Upper lobe of left lung (tissue), 6 donors: ENCODE data around the gene FCMR. TPM values are rescaled to one million over a fixed set of nuclear protein-coding genes. Genes with fewer than 3 reads are reported as not detected.

Source experiments
- ATAC-seq, 2 donors: fragments of 200-7000 bp; cut with Tn5 transposase; one replicate each; pipeline ENCODE4 v1.9.1; 2022; ENCODE audit warnings: mild to moderate bottlenecking in 2 of 2, moderate library complexity in 2 of 2; ENCODE audit not compliant: low FRiP score in 2 of 2
- DNase-seq, 2 donors: peaks; one replicate each; pipeline ENCODE4 v3.0.0-alpha.2; 2019 to 2020
- H3K27ac ChIP-seq, 4 donors: fragments of 200-600 bp; sonication (generic); one replicate each; pipeline ENCODE4 v1.5.1; 2016 to 2019
- H3K27me3 ChIP-seq, 4 donors: fragments of 200-600 bp; sonication (generic); one replicate each; pipeline ENCODE4 v1.5.1; 2017 to 2019
- H3K36me3 ChIP-seq, 4 donors: fragments of 200-600 bp; sonication (generic); one replicate each; pipeline ENCODE4 v1.5.1; 2016 to 2019
- H3K4me1 ChIP-seq, 4 donors: fragments of 200-600 bp; sonication (generic); one replicate each; pipeline ENCODE4 v1.5.1; 2018 to 2019
- H3K4me3 ChIP-seq, 4 donors: fragments of 200-600 bp; sonication (generic); one replicate each; pipeline ENCODE4 v1.5.1; 2017 to 2019; ENCODE audit warnings: mild to moderate bottlenecking in 2 of 4, moderate library complexity in 1 of 4
- H3K9me3 ChIP-seq, 4 donors: fragments of 200-600 bp; sonication (generic); one replicate each; pipeline ENCODE4 v1.5.1; 2018 to 2019
- EP300 ChIP-seq, 4 donors: sonication (generic); formaldehyde crosslinking; IDR thresholded peaks; one replicate each; pipeline ENCODE4 v1.5.1; 2017; ENCODE audit warnings: antibody characterized with exemption in 4 of 4, control low read depth in 2 of 4
- POLR2A ChIP-seq, 4 donors: fragments of 450-650 bp; IDR thresholded peaks; one replicate each; pipeline ENCODE4 v1.5.1; 2016 to 2017; ENCODE audit warnings: antibody characterized with exemption in 4 of 4, mild to moderate bottlenecking in 2 of 4
- POLR2AphosphoS5 ChIP-seq, 2 donors: sonication (generic); formaldehyde crosslinking; IDR thresholded peaks; one replicate each; pipeline ENCODE4 v1.5.1; 2017; ENCODE audit warnings: antibody characterized with exemption in 2 of 2
- WGBS, 2 donors: methylation state at CpG; one replicate each; pipeline ENCODE4 v1.1.5; 2017 to 2018; 5-methylcytosine and 5-hydroxymethylcytosine counted together
- total RNA-seq, 6 donors: library from RNA; depleted of rRNA in 4 of 6; stranded (reverse); fragments of >200 nt in 4 of 6; gene quantifications; one replicate each; pipeline versions ENCODE4 v1.1.0 to v1.2.1, GENCODE V29; 2016 to 2021
- TF ChIP-seq, protein P1 (sequence below), 6 experiments: fragments of 450-650 bp in 4 of 6; fragments of 200-600 bp in 2 of 6; sonication (generic) in 2 of 6; IDR thresholded peaks; one replicate each; pipeline ENCODE4 v1.5.1; 2016 to 2019; ENCODE audit warnings: antibody characterized with exemption in 6 of 6
- donor health status: DM: no; HTN: no; CAD: no; lungs with moderate emphysema.
- donor health status: DM: no; HTN: yes; CAD: no; lungs with severe emphysema.

The FCMR gene
- total RNA-seq, 6 donors from 2014 or later: 4.3 to 13.6 (median 7.2) TPM

DNA sequence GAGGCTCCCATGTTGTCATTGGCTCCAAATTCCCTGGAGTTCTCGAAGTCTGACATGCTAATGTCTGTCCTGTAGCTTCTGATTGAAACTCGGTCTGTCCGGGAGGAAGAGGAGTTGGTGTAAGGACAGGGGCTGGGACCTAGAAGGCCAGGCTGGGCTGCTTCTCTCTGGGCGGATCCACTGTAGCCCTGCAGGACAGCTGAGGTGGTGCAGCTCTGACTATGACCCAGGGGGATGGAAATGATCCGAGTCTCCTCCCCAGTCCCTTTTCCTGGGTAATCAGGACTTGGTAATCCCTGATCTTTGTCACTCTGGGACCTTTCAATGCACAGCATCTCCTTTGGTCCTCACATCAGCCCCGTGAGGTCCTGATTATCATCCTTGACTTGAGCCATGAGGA is 10.0 kb upstream of the FCMR start:
- no peak for ATAC-seq
- no peak overlapping the region for H3K27ac ChIP-seq
- 86 to 93% methylated on average over 5 to 6 of the region's 6 CpGs for WGBS, 2 donors

DNA sequence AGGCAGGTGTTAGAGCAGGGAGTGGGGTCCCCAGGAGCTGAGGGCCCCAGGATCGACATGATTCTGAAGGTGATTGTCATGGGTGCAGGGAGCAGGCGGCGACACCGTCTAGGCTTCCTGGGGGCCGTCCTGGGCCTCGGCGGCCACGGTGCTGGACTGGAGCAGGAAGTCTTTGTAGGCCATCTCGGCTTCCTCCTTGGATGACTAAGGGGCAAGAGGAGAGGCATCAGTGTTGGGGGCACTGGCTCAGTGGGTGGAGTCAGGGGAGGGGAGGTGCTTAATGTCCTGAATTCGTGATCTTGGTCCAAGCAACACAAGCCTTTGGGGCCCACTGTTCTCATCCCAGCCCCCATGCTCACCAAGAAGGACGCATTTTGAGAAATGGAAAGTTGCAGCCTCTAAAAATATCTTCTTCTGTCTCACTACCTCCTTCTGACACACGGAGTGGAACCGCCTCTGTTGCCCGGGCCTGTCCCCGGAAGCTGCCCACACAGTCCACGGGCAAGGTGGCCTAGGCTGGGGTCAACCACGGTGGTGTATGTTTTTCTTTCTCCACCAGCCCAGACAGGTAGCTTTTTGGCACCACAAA is 8.6 kb upstream of the FCMR start:
- H3K4me3 ChIP-seq: no peak overlapping the region
- TF ChIP-seq POLR2A (IDR thresholded peaks at IDR 0.05): peak in 1 of 4 donors; percentile 27
- TF ChIP-seq, protein P1, sequence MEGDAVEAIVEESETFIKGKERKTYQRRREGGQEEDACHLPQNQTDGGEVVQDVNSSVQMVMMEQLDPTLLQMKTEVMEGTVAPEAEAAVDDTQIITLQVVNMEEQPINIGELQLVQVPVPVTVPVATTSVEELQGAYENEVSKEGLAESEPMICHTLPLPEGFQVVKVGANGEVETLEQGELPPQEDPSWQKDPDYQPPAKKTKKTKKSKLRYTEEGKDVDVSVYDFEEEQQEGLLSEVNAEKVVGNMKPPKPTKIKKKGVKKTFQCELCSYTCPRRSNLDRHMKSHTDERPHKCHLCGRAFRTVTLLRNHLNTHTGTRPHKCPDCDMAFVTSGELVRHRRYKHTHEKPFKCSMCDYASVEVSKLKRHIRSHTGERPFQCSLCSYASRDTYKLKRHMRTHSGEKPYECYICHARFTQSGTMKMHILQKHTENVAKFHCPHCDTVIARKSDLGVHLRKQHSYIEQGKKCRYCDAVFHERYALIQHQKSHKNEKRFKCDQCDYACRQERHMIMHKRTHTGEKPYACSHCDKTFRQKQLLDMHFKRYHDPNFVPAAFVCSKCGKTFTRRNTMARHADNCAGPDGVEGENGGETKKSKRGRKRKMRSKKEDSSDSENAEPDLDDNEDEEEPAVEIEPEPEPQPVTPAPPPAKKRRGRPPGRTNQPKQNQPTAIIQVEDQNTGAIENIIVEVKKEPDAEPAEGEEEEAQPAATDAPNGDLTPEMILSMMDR (IDR thresholded peaks at IDR 0.05): no peak
- no peaks in the 10 kb centered on the region for H3K9me3 ChIP-seq
- DNase-seq: peak; percentile 41 to 78
- peaks cover 0 to 8% (median 0%) of the 10 kb centered on the region in 4 donors for H3K36me3 ChIP-seq
- no peaks in the 10 kb centered on the region for H3K4me1 ChIP-seq
- no peaks in the 10 kb centered on the region for H3K27me3 ChIP-seq
- peak overlapping the region in 1 of 4 donors; percentile 46 for H3K27ac ChIP-seq
- 67 to 79% methylated on average over 8 to 17 of the region's 17 CpGs for WGBS, 2 donors
- ATAC-seq: peak in 1 of 2 donors; percentile 43

More for the DNA sequence above, 10.0 kb upstream of the FCMR start:
- no peaks in the 10 kb centered on the region for H3K4me1 ChIP-seq
- TF ChIP-seq POLR2AphosphoS5 (IDR thresholded peaks at IDR 0.05): no peak
- TF ChIP-seq POLR2A (IDR thresholded peaks at IDR 0.05): no peak
- TF ChIP-seq EP300 (IDR thresholded peaks at IDR 0.05): no peak
- TF ChIP-seq, protein P1 (IDR thresholded peaks at IDR 0.05): no peak
- no peaks in the 10 kb centered on the region for H3K9me3 ChIP-seq
- peaks cover 0 to 9% (median 0%) of the 10 kb centered on the region in 4 donors for H3K36me3 ChIP-seq
- H3K27me3 ChIP-seq: no peaks in the 10 kb centered on the region
- H3K4me3 ChIP-seq: no peak overlapping the region
- no peak for DNase-seq

DNA sequence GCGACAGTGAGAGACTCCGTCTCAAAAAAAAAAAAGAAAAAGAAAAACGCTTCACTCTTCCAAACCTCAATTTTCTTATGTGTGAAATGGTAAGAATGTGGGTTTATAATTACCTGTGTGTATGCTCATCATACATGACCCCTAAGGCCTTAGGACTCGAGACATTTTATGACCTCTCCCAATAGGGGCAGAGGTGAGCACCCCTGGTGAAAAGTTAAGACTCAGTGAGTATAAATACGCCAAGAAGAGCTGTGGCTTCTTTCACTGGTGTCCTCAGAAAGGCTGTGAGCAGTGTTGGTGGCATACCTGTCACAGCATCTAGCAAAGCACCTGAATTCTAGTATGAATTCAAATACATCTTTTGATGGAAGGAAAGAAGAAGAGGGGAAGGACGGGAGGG is 7.8 kb upstream of the FCMR start:
- DNase-seq (no peak), ATAC-seq (no peak)
- Histone ChIP-seq H3K27ac (no peak overlapping the region), H3K27me3 (no peaks in the 10 kb centered on the region), H3K9me3 (no peaks in the 10 kb centered on the region), H3K4me3 (no peak overlapping the region), H3K36me3 (peaks cover 0 to 8% (median 0%) of the 10 kb centered on the region in 4 donors), H3K4me1 (peaks cover 0 to 3% (median 0%) of the 10 kb centered on the region in 4 donors)
- TF ChIP-seq POLR2A (IDR thresholded peaks at IDR 0.05): no peak
- TF ChIP-seq, protein P1 (IDR thresholded peaks at IDR 0.05): no peak
- no peak for TF ChIP-seq POLR2AphosphoS5 (IDR thresholded peaks at IDR 0.05)
- TF ChIP-seq EP300 (IDR thresholded peaks at IDR 0.05): no peak
- 75 to 80% methylated on average over 6 of the region's 6 CpGs for WGBS, 2 donors

DNA sequence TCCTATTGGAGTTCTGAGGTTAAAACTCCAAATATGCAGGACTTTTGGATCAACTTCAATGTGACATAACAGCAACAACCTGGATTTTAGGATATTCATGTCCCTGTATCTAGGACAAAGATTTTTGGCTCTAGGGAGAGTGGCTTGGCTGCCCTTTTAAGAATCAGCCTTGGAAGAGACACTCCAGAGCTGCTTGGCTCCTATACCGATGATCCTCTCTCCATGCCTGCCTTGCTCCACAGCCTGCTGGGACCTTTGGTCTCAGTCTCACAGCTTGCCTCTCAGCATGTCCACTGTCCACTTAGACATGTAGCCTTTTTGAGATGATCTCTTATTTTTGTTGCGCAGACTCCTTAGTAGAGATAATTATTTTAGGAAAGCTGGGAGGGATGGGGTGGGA is 4.5 kb upstream of the FCMR start:
- DNase-seq (no peak), ATAC-seq (no peak)
- Histone ChIP-seq H3K4me3 (no peak overlapping the region), H3K27ac (no peak overlapping the region), H3K9me3 (no peaks in the 10 kb centered on the region), H3K4me1 (peaks cover 5 to 27% (median 21%) of the 10 kb centered on the region in 4 donors), H3K27me3 (no peaks in the 10 kb centered on the region), H3K36me3 (peaks cover 0 to 4% (median 0%) of the 10 kb centered on the region in 4 donors)
- 83 to 94% methylated on average over 2 of the region's 2 CpGs for WGBS, 2 donors
- no peak for TF ChIP-seq EP300 (IDR thresholded peaks at IDR 0.05)
- TF ChIP-seq POLR2A (IDR thresholded peaks at IDR 0.05): no peak
- TF ChIP-seq, protein P1 (IDR thresholded peaks at IDR 0.05): no peak
- no peak for TF ChIP-seq POLR2AphosphoS5 (IDR thresholded peaks at IDR 0.05)
